DMS79 (cell line): ENCODE data around the gene NIPA2.
A peak's percentile ranks its signal among the peaks of the same experiment; 100 is the strongest.

Experiments
- DNase-seq: peaks from one replicate; lab custom pipeline; 2025; lab: John Stamatoyannopoulos, UW

NIPA2 gene

GRCh38 chr15:22902981-22903380 is 64.5 kb downstream of the NIPA2 start:
- DNase-seq = no peak

- DNase-seq = no peak
These were observed 65.0 kb downstream of the NIPA2 start for GRCh38 chr15:22903427-22903826.

GRCh38 chr15:22903961-22904534 is 65.6 kb downstream of the NIPA2 start:
- peak; percentile 51 for DNase-seq

- peak; percentile 39 for DNase-seq
These were observed 66.3 kb downstream of the NIPA2 start for GRCh38 chr15:22904736-22905135.

- no peak for DNase-seq
These were observed 68.9 kb downstream of the NIPA2 start for GRCh38 chr15:22907161-22907950.

- DNase-seq = no peak
These were observed 70.4 kb downstream of the NIPA2 start for GRCh38 chr15:22908830-22909229.

- no peak for DNase-seq
These were observed 72.8 kb downstream of the NIPA2 start for GRCh38 chr15:22911306-22911705.

- no peak for DNase-seq
These were observed 73.8 kb downstream of the NIPA2 start for GRCh38 chr15:22912256-22912655.

GRCh38 chr15:22913646-22914380 is 75.3 kb downstream of the NIPA2 start:
- no peak for DNase-seq

GRCh38 chr15:22915866-22916515 is 77.5 kb downstream of the NIPA2 start:
- no peak for DNase-seq

GRCh38 chr15:22916606-22917350 is 78.3 kb downstream of the NIPA2 start:
- DNase-seq = no peak

GRCh38 chr15:22917556-22917955 is 79.1 kb downstream of the NIPA2 start:
- no peak for DNase-seq
